Measurements from ENCODE around the gene CD59. TPM values are rescaled to one million over a fixed set of nuclear protein-coding genes. Genes with fewer than 3 reads are reported as not detected.
A peak's percentile ranks its signal among the peaks of the same experiment; 100 is the strongest.

Gene CD59
- total RNA-seq, 1 experiment from 2014 or later = 597 TPM

- POLR2A ChIA-PET = interaction anchor here (0.5 to 7.3 kb wide), 19 partner anchors 10 to 743 kb away, joined by 3 to 124 read pairs (median 5); partner anchors contain the start of genes C11orf91, CD59 and CSTF3
- H3K27me3 Mint-ChIP-seq (ENCODE audit: insufficient read depth, unreplicated experiment) = no peaks in the 10 kb centered on the region
- intact Hi-C loops (cut with micrococcal nuclease) = loop anchor here (2.0 to 5.0 kb wide), 4 partner anchors 54 to 530 kb away; partner anchors contain the start of genes CSTF3 and HIPK3
- no peaks in the 10 kb centered on the region for H3K9me3 Mint-ChIP-seq (ENCODE audit: unreplicated experiment)
- CTCF ChIA-PET = interaction anchor here (0.6 to 7.6 kb wide), 13 partner anchors 10 to 518 kb away, joined by 3 to 175 read pairs (median 3); partner anchors contain the start of genes C11orf91 and CD59
- H3K36me3 Mint-ChIP-seq (ENCODE audit: insufficient read depth, unreplicated experiment) = peaks cover 9% of the 10 kb centered on the region
- peak overlapping the region; percentile 64 for H3K4me3 Mint-ChIP-seq (ENCODE audit: unreplicated experiment)
- TF ChIP-seq, protein P1, sequence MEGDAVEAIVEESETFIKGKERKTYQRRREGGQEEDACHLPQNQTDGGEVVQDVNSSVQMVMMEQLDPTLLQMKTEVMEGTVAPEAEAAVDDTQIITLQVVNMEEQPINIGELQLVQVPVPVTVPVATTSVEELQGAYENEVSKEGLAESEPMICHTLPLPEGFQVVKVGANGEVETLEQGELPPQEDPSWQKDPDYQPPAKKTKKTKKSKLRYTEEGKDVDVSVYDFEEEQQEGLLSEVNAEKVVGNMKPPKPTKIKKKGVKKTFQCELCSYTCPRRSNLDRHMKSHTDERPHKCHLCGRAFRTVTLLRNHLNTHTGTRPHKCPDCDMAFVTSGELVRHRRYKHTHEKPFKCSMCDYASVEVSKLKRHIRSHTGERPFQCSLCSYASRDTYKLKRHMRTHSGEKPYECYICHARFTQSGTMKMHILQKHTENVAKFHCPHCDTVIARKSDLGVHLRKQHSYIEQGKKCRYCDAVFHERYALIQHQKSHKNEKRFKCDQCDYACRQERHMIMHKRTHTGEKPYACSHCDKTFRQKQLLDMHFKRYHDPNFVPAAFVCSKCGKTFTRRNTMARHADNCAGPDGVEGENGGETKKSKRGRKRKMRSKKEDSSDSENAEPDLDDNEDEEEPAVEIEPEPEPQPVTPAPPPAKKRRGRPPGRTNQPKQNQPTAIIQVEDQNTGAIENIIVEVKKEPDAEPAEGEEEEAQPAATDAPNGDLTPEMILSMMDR (IDR thresholded peaks at IDR 0.05; ENCODE audit: unreplicated experiment) = no peak
- no peak for DNase-seq (ENCODE audit: unreplicated experiment)
- no TSS peak for BruUV-seq (replicated peaks)
- peaks cover 55% of the 10 kb centered on the region for H3K4me1 Mint-ChIP-seq (ENCODE audit: insufficient read depth, unreplicated experiment)
- peak overlapping the region; percentile 96 for H3K27ac Mint-ChIP-seq (ENCODE audit: low read depth, unreplicated experiment)
Measured at GRCh38 chr11:33691066-33691864, 45.0 kb downstream of the CD59 start.

DNA sequence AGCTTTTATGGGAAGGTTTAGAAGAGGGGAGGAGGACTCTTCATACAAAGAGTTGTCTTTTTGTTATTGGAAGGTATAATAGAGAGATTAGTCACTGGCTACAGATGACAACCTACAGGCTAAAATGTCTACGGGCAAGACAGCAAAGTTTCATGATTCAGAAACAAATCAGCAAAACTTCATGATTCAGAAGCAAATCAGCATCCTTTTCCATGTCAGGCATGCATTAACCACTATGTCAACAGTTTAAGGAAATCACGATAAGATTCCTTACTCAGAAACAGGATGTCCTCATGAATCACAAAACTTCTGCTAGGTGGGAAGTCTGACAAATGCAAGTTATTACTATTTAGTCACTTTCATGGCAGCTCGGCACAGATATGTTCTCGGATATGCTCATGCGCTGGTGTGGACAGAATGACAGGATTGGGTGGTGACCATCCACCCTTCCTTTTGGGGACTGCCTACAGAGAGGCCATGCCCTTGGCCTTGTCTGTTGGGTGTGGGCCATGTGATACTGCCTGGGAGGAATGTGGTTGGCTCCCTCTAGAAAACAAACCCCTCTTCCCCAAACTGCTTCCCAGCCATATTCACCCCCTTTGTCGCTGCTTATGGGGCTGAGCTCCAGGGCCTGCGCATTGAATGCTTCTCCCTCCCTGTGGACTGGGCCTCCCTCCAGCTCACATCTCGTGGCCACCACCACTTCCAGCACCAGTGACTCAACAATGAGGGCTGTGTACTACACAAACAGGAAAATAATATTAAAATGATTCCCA lies 45.7 kb downstream of the CD59 start:
- POLR2A ChIA-PET = interaction anchor here (0.5 to 7.3 kb wide), 17 partner anchors 13 to 529 kb away, joined by 3 to 124 read pairs (median 4); partner anchors contain the start of genes C11orf91, CD59 and CSTF3
- Mint-ChIP-seq H3K4me3 (ENCODE audit: unreplicated experiment) (peak overlapping the region; percentile 39), H3K27me3 (ENCODE audit: insufficient read depth, unreplicated experiment) (no peaks in the 10 kb centered on the region)

GRCh38 chr11:33689501-33689900 lies 46.7 kb downstream of the CD59 start:
- intact Hi-C loops (cut with micrococcal nuclease) = no loop called here
- CTCF ChIA-PET = interaction anchor here (0.6 to 7.6 kb wide), 21 partner anchors 15 to 524 kb away, joined by 3 to 175 read pairs (median 4); no protein-coding TSS in a partner anchor
- Mint-ChIP-seq H3K36me3 (ENCODE audit: insufficient read depth, unreplicated experiment) (peaks cover 9% of the 10 kb centered on the region), H3K4me1 (ENCODE audit: insufficient read depth, unreplicated experiment) (peaks cover 52% of the 10 kb centered on the region), H3K27me3 (ENCODE audit: insufficient read depth, unreplicated experiment) (no peaks in the 10 kb centered on the region), H3K4me3 (ENCODE audit: unreplicated experiment) (no peak overlapping the region), H3K27ac (ENCODE audit: low read depth, unreplicated experiment) (peak overlapping the region; percentile 96), H3K9me3 (ENCODE audit: unreplicated experiment) (no peaks in the 10 kb centered on the region)
- TF ChIP-seq, protein P1 (IDR thresholded peaks at IDR 0.05; ENCODE audit: unreplicated experiment) = no peak
- no TSS peak for BruUV-seq (replicated peaks)
- DNase-seq (ENCODE audit: unreplicated experiment) = no peak
- POLR2A ChIA-PET = interaction anchor here (0.6 to 7.3 kb wide), 15 partner anchors 14 to 528 kb away, joined by 3 to 124 read pairs (median 4); partner anchors contain the start of genes C11orf91, CD59 and CSTF3

More for the DNA sequence above, 45.7 kb downstream of the CD59 start:
- H3K9me3 Mint-ChIP-seq (ENCODE audit: unreplicated experiment) = no peaks in the 10 kb centered on the region
- peaks cover 52% of the 10 kb centered on the region for H3K4me1 Mint-ChIP-seq (ENCODE audit: insufficient read depth, unreplicated experiment)
- H3K36me3 Mint-ChIP-seq (ENCODE audit: insufficient read depth, unreplicated experiment) = peaks cover 9% of the 10 kb centered on the region
- TF ChIP-seq, protein P1 (IDR thresholded peaks at IDR 0.05; ENCODE audit: unreplicated experiment) = no peak
- BruUV-seq (replicated peaks) = TSS peak; percentile 59
- intact Hi-C loops (cut with micrococcal nuclease) = loop anchor here (1.0 to 5.0 kb wide), 6 partner anchors 11 to 530 kb away; partner anchors contain the start of genes CD59, CSTF3 and HIPK3
- DNase-seq (ENCODE audit: unreplicated experiment) = peak; percentile 89
- peak overlapping the region; percentile 96 for H3K27ac Mint-ChIP-seq (ENCODE audit: low read depth, unreplicated experiment)
- CTCF ChIA-PET = interaction anchor here (0.6 to 7.6 kb wide), 14 partner anchors 11 to 525 kb away, joined by 3 to 175 read pairs (median 6); partner anchors contain the start of genes C11orf91 and CD59

Data from MCF 10A (cell line).